A673 (cell line): Measurements from ENCODE around the gene NPB.

Experiments used
- CTCF ChIP-seq: fragments of 300-800, 200-600 bp; sonication (generic); conservative IDR thresholded peaks from 2 replicates; pipeline ENCODE4 v1.5.1; 2017; ENCODE audit warnings: low read depth, mild to moderate bottlenecking, antibody characterized with exemption, low read length, moderate library complexity, mixed read lengths
- EZH2 ChIP-seq: fragments of 200-600 bp; sonication (generic); IDR thresholded peaks from 2 replicates; pipeline ENCODE4 v1.6.1; 2017; ENCODE audit warnings: borderline replicate concordance, low read depth, mild to moderate bottlenecking, mixed read lengths, antibody characterized with exemption, low read length; ENCODE audit not compliant: poor library complexity, severe bottlenecking

- TF ChIP-seq CTCF (no peak), EZH2 (no peak)
Measured at GRCh38 chr17:81878294-81878693, 23.7 kb upstream of the NPB start.
